NCI-H1436 treated with DMSO at 0.1 percent for 48 hours (cell line): ENCODE results near the gene GZF1.

Experiments used
- DNase-seq: peaks from one replicate; lab custom pipeline; 2025; lab: John Stamatoyannopoulos, UW

Gene GZF1

GRCh38 chr20:23407781-23408464, 45.9 kb downstream of the GZF1 start:
- DNase-seq, result no peak

GRCh38 chr20:23408957-23409356, 47.0 kb downstream of the GZF1 start:
- DNase-seq, result no peak

DNA sequence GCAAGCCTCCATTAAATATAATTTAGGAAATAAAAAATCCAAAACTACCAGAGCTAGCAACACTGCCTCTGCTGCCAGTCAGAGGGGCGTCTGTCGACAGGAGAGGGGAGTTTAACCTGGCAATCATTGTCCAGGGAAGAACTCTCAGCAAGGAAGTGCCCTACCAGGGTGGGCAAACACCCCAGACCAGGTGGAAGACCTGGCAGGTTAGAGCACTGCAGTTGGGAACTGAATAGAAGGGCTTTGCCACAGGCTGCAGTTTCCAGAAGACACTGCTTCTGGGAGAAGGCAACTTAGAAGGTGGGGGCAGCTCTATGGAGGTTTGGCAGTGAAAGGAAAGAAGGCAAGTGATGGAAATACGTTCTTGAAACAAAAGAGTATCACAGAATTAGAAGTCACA, 47.8 kb downstream of the GZF1 start:
- DNase-seq, result no peak

GRCh38 chr20:23410916-23411695, 49.1 kb downstream of the GZF1 start:
- DNase-seq, result no peak

DNA sequence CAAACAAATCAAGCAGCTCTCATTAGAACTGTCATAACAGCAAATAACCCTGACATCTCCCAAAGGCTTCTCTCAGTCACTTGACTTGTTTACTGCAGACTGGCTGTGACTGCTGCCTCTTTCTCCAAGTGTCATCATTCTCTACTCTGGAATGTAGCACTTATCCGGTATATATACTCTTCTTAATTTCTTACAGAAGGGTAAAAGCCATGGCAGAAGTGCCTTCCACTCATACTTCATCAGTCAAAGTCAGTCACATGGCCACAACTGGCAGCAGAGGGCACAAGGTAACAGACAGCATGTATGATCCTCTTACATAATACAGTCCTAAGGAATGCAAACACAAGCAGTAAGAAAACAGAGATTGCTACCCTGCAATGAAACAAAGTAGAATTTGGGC, 50.0 kb downstream of the GZF1 start:
- no peak for DNase-seq

DNA sequence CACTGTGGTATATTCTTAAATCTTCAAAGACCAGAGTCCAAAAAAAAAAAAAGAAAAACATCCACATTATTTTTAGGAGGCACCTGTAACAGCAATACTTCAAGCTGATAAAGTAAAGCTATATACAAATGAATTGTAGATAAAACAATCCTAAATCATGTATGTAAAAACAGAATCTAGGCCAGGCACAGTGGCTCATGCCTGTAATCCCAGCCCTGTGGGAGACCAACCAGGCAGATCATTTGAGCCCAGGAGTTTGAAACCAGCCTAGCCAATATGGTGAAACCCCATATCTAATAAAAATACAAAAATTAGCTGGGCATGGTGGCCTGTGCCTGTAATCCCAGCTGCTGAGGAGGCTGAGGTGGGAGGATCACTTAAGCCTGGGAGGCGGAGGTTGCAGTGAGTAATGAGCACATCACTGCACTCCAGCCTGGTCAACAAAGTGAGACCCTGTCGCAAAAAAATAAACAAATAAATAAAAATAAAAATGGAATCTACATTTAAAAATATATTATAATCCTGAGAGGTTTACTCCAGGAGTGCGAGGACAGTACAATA, 52.0 kb downstream of the GZF1 start:
- DNase-seq, result no peak

DNA sequence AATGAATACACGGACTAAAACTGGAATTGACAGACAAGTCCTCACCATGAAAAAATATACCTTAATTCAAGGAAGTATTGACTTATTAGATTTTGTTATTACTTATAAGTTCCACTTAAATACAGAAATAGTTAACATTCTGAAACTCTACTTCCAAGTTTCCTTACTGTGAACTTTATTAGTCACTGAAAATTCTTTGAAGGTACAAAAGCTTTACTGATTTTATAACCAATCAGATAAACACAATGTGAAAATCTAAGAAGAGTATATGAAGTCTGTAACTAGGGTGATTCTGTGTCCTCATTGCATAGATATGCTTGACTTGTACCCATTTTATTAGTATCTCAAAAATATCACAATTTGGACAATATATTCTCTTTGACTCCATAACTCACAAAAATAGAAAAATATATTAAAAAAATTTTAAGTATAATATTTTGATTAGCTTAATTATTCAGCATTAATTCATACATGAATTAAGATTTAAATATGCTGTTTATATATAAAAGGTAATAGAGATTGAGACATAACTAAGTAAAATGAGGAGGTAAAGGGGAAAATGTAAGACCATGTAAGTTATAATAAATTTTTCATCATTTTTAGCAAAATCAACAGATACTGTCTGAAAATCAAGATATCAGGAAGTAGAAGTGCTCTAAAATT, 52.7 kb downstream of the GZF1 start:
- DNase-seq, result no peak

DNA sequence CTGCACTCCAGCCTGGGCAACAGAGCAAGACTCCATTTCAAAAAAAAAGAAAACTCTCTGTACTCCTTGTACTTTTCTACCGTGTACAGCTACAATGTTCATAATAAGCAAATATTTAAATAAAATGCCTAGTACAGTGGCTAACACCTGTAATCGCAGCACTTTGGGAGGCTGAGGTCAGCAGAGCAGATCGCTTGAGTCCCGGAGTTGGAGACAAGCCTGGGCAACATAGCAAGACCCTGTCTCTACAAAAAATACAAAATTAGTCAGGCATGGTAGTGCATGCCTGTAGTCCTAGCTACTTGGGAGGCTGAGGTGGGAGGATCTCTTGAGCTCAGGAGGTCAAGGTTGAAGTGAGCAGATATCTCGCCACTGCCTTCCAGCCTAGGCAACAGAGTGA, 53.6 kb downstream of the GZF1 start:
- DNase-seq, result no peak

GRCh38 chr20:23415959-23416583, 54.1 kb downstream of the GZF1 start:
- DNase-seq, result no peak

DNA sequence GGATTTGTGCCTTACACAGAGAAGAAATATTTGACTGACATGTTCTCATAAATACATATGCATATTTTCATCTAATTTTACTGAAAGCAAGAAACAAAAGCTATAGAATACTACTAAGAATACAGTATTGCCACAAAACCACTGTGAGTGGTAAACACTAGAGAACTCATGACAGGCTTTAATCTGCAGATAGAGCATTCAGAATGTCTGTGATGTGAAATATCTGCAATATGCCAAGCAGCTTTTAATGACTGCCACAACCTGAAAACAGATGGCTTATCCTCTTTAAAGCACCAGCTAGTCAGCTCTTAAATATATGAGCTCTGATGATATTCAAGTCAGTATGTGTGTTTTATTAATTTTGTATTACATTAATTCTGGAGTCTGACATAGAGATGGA, 55.9 kb downstream of the GZF1 start:
- no peak for DNase-seq

DNA sequence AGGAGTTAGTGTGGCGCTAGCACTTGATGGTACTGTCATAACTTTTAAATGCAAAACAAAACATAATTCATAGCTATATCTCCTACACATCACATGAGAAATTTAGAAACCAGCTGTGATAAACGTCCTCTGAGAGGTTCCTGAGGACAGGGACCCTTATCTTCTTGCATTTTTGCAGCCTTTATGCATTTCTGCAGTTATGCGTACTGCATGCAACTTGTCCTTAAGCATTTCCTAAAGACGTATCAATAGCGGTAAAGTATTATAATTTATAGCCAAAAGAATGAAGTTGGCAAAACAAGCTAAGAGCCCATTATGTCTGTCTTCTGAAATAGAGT, 57.6 kb downstream of the GZF1 start:
- no peak for DNase-seq

DNA sequence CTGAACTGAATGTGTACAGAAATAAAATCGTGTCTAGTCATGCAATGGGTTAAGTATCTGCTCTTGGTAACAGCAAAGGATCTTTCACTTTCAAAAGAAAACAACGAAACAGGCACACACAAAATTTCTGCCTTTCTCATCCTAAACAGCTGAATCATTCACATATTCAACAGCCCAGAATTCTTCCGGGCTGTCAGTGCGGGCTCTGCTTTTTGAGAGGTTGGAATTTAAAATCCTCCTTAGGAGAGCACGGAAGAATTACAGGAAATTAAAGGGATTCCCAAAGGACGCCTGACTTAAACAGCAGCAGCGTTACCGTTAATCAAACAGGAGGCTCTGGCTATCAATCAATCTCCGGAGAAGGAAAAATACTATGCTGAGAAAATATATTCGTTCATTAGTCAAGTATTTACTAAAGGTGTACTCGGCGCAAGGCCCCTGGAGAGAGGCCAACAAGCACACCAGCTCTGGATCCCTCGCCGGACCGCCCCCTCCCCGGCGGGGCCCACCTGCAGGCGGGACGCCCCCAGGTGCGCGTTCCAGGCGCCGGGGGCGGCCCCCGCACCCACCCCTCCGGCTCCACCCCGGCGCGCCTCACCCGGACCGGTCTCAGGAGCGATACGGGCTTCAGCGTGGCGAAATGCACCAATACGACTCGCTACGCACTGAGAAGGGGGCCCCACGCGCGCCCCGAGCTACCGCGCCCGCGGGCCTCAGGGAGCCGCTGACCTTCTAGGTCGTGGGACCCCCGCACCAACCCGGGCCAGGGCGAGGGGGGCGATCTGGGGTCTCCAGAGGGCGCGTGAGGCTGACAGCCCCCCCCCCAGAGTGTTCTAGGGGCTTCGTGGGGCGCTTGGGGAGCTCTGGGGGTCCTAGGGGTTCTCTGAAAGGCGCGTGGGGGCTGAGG, 58.3 kb downstream of the GZF1 start:
- DNase-seq, result no peak

GRCh38 chr20:23420943-23421931, 59.3 kb downstream of the GZF1 start, which contains the start of gene NAPB:
TSS of gene NAPB (minus strand) at chr20:23421488. CDS start at chr20:23421402, 86 bp downstream.
- DNase-seq, result peak; percentile 74
